Activated gamma-delta T cell treated with Interleukin-2 at 50 U/mL for 16 hours (primary cell): Measurements from ENCODE around the gene C1QTNF1.
A peak's percentile ranks its signal among the peaks of the same experiment; 100 is the strongest.
"Not testable (repeated sequence)": the region's sequence is repeated elsewhere in the genome, so short reads cannot be mapped to it uniquely, and the experiment has no call there.

Source experiments
- DNase-seq: peaks from one replicate; pipeline ENCODE4 v3.0.0-alpha.2; 2020

C1QTNF1 gene

GRCh38 chr17:79062691-79063090 is 38.7 kb downstream of the C1QTNF1 start:
- no peak for DNase-seq

- DNase-seq, result no peak
Observed at GRCh38 chr17:79064026-79064425, 40.1 kb downstream of the C1QTNF1 start.

DNA sequence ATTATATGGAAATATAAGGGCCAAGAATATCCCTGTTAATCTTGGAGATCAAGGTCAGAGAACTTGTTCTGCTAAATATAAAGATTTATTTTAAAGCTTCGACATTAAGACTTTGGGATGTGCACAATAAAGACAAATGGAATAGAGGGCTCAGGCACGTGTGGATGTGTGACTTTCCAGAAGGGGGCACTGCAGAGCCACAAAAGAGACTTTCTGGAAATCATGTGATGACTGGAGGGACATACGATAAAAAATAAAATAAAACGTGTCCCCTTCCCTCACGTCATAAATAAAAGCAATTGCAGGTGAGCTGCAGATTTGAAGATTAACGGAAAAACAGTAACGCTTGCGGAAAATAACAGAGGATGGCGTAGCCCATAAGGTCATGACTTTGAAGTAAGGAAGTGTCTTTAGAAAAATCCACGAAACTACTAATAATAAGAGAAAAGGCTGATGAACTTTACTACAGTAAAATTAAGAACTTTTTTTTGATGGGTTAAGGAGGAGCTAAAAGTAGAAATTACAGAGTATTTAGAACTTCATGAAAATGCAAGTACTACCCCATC is 41.2 kb downstream of the C1QTNF1 start:
- DNase-seq, result peak; percentile 53

DNA sequence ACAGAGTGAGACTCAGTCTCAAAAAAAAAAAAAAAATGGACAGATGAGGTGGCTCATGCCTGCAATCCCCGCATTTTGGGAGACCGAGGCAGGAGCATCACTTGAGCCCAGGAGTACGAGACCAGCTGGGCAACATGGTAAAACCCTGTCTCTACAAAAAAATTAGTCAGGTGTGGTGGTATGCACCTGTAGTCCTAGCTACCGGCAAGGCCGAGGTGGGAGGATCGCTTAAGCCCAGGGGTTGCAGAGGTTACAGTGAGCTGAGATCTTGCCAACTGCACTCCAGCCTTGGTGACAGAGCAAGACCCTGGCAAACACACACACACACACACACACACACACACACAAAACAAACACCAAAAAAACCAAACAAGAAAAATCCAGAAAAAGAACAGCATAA is 43.0 kb downstream of the C1QTNF1 start:
- no peak for DNase-seq

GRCh38 chr17:79070266-79070880 is 46.4 kb downstream of the C1QTNF1 start:
- DNase-seq, result no peak

- no peak for DNase-seq
Observed at GRCh38 chr17:79071161-79071740, 47.3 kb downstream of the C1QTNF1 start.

DNA sequence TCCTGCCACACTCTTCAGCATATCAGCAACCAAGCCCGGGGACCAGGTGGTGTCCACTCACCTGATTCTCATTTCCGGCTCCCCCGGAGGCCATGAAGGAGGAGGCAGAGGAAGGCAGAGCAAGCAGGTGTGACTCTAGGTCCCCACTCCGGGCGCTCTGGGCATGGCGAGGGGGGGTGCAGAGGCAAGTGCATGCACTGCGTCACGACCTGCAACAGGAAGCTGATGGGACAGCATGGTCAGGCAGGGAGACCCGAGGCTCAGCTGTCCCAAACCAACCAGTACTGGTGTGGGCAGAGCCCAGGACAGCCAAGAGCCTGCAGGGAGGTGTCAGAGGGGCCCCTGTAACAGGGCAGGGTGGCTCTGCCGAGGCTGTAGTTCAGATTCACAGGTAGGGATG is 48.6 kb downstream of the C1QTNF1 start:
- DNase-seq, result no peak

DNA sequence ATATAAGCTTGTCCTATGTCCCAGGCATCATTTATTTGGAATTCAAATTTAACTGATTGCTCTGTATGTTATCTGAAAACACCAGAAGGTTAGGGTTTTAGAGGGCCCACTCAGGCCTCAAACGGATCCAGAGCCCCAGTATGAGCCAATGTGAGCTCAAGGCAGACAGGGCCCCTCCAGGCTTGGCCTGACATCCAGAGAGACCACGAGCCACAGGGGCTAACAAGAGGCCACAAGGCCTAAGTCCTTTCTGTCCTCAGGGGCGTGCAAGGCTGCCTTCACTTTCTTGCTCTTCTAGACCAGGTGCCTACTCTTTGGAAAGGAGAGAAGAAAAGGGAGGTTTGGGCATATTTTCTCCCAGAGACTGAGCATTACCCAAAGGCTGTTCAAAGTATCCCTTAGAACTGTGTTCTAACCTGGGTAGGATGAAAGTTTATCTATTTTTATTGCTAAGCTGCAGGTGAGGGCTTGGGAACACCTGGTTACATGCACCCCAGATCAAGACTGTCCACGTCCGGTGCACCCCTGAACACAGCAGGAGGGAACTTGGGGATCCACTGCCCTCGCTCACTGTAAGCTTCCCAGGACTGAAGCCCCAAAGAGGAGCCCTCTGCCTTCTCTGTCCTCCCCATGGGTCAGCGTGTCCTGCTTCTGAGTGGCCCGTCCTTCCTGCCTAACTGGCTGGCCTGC is 49.2 kb downstream of the C1QTNF1 start:
- no peak for DNase-seq

DNA sequence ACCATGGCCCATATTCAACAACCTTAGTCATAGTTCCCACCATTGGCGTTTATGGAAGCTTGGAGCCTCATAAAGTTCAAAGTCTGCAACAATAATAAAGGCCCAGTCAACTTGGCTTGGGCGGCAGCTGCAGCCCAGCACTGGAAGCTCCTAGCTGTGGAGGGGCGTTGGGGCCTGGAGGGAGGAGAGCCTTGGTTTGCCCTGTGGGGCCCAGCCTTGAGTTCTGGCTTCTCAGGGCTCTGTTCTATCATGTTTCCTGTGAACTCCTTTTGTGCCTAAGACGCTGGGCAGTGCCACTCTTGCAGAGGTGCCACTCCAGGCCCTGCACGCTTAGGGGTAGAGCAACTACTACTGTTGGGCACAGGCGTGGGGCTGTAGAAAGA is 49.7 kb downstream of the C1QTNF1 start:
- no peak for DNase-seq

DNA sequence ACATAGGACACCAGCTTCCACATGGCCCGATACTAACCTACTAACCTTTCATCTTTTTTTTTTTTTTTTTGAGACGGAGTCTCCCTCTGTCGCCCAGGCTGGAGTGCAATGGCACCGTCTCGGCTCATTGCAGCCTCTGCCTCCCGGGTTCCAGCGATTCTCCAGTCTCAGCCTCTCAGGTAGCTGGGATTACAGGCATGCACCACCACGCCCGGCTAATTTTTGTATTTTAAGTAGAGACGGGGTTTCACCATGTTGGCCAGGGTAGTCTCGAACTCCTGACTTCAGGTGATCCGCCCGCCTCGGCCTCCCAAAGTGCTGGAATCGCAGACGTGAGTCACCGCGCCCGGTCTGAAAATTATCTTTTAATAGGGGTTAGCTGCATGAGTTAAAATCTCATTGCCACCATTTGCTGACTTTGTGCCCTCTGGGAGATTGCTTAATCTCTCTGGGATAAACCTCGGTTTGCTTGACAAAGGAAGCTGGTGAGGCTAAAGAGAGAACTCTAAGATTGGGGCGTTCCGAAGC is 50.2 kb downstream of the C1QTNF1 start:
- not testable (repeated sequence) for DNase-seq

- peak; percentile 88 for DNase-seq
Observed at GRCh38 chr17:79074649-79075445, 50.9 kb downstream of the C1QTNF1 start, which contains the start of gene ENGASE. Gene ENGASE, plus strand, starts transcription at chr17:79074824. Its CDS starts 121 bp downstream, at chr17:79074945.

GRCh38 chr17:79075446-79075750 is 51.4 kb downstream of the C1QTNF1 start:
- no peak for DNase-seq

GRCh38 chr17:79075861-79076406 is 52.0 kb downstream of the C1QTNF1 start:
- DNase-seq, result no peak

- DNase-seq, result no peak
Observed at GRCh38 chr17:79077587-79077986, 53.6 kb downstream of the C1QTNF1 start.

DNA sequence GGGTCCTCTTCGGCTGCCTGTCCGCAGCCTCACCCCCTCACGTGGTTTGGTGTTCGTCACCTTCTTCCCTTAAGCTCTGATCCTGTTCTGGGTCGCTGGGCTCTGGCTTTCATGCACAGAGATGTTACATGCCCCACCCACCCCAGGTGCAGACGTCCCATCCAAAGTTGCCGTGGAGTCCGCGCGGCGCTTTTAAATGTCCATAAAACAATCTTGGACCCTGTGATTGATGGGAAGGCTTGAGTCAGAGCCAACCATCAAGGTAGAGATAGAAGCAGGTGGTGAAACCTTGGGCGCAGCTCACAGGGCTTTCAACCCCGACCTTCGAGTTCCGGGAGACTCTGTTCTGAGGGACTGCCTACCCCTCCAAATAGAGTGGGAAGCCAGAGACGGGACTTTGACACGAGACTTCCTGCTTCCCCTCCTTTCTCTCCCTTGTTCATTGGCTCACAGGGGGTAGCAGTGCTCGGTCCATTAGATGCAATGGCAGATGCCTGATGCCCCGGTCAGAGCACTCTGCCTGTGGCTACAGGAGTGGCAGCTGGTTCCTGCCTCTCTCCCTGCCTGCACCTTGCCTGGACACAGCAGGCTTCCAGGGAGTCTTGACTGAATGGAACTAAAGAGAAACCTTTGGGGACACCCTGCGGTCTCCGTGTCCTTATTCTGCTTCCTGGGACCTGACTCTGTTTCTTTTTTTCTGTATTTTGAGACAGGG is 54.7 kb downstream of the C1QTNF1 start:
- no peak for DNase-seq

GRCh38 chr17:79079421-79080200 is 55.6 kb downstream of the C1QTNF1 start:
- no peak for DNase-seq

DNA sequence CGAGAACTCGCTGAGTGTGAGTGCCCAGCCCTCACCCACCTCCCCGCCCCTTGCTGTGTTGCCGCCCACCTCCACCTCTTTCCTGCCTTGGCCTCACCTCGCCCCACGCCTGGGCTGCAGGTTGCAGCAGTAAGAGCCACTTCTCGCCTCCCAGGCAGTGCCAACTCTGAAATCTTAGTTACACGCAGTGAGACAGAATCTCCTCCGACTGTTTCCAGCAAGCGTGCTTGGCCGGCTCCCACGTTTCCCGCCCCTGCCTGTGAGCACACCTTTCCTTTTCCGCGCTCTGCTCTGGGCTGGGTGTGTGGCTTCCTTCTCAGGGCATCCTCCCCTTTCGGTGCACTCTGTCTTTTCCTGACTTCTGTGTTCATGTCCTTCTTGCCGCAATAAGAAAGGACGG is 56.4 kb downstream of the C1QTNF1 start:
- no peak for DNase-seq

- no peak for DNase-seq
Observed at GRCh38 chr17:79080761-79081290, 56.9 kb downstream of the C1QTNF1 start.

DNA sequence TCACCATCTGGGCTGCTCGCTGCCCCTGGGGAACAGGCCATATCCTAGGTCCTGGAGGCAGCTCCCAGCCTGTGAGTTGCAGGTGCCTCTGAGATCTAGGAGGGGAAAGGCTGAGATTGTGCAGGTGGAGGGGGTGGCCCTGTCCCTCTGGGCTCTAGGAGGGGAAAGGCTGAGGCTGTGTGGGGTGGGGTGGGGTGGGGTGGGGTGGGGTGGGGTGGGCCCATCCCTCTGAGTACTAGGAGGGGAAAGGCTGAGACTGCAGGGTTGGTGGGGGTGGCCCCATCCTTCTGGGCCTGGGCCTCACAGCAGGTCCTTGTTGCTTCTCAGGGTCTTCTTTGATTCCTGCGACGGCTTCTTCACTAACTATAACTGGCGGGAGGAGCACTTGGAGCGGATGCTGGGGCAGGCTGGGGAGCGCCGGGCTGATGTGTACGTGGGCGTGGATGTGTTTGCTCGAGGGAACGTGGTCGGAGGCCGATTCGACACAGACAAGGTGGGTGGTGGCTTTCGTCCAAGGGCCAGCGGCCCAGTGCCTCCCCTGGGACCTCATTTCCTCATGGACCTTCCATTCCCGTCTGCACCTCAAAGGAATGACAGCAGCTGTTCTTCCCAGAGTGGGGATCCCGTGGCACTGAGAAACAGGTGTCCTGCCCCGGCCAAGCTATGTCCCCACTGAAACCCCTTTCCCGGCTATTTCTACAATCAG is 57.8 kb downstream of the C1QTNF1 start:
- no peak for DNase-seq
